GM19455 (cell line): ENCODE data around the gene OSBPL7.
"Not testable (repeated sequence)": the region's sequence is repeated elsewhere in the genome, so short reads cannot be mapped to it uniquely, and the experiment has no call there.

Source experiments
- ATAC-seq: cut with Tn5 transposase; IDR thresholded peaks from one replicate; pipeline ENCODE4 v1.9.1; 2021; ENCODE audit not compliant: unreplicated experiment

OSBPL7 gene

GRCh38 chr17:47774987-47775580 is 46.5 kb downstream of the OSBPL7 start:
- no peak for ATAC-seq

- no peak for ATAC-seq
Observed at GRCh38 chr17:47774331-47774730, 47.3 kb downstream of the OSBPL7 start.

- ATAC-seq: not testable (repeated sequence)
Observed at GRCh38 chr17:47773649-47774048, 47.9 kb downstream of the OSBPL7 start.

GRCh38 chr17:47763913-47764582 is 57.5 kb downstream of the OSBPL7 start:
- ATAC-seq: no peak

GRCh38 chr17:47762728-47763127 is 58.9 kb downstream of the OSBPL7 start:
- no peak for ATAC-seq

GRCh38 chr17:47760409-47761140 is 61.0 kb downstream of the OSBPL7 start:
- ATAC-seq: no peak

GRCh38 chr17:47757386-47757785 is 64.2 kb downstream of the OSBPL7 start:
- ATAC-seq: no peak
